GM18517 (cell line): ENCODE results near the gene CBFA2T2.

Experiments
- ATAC-seq: cut with Tn5 transposase; IDR thresholded peaks from one replicate; pipeline ENCODE4 v1.9.1; 2021; ENCODE audit warnings: mild to moderate bottlenecking, moderate library complexity; ENCODE audit not compliant: unreplicated experiment

CBFA2T2 gene

DNA sequence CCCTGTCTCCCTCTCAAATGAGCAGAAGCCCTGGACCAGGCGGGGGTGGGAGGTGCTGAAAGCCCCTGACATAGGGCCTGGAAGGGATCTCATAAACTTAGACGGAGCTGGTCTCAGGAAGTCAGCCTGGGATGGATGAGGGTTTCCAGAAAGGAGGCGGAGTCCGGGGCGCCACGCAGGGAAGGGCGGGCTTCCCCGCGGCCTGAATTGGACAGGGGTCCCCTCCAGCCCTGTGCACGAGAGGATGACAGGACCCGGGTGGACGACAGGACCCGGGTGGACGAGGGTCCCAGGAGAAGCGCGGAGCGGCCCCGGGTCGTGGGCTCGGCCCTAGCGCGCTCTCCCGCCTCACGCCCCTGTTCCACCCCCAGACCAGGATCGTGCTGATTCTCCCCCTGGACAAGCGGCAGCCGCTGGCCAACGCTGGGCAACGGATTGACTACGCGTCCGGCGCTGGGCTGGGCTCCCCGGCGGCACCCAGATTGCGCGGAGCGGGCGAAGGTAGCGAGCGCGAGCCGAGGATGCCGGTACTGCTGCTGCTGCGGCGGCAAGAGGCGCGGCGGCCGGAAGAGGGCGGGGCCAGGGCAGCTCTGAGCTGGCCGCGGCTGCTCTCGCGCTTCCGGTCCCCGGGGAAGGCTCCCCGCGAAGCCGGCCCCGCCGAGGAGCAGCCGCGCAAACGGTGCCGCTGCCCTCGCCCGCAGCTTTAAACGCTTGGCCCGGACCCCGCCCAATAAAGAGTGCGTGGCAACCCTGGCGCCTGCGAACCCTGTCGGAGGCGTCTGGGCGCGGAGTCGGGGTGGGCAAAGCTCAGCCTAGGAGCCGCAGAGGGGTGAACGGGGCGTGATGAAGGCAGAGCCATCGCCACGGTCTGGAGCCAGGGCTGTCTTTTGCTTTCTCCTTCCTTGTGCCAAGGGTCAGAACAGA, 173.5 kb downstream of the CBFA2T2 start:
- no peak for ATAC-seq

GRCh38 chr20:33664085-33664761, 174.3 kb downstream of the CBFA2T2 start:
- ATAC-seq = no peak

DNA sequence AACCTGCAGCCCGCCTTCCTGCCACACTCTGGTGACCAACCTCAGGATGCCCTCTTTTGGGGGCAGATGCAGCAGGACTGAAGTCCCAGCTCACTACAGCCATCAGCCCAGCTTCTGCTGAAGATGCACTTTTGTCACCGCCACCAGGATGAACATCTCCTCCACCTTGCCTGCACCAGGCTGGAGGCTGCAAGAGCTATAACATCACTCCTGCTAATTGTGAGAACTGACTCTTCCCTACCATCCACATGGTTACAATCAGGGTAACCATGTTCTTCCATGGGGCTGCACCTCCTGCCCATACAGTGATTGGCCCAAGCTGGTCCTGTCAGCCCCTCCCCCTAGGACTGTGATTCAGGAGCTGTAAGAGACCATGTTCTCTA, 174.9 kb downstream of the CBFA2T2 start:
- no peak for ATAC-seq

DNA sequence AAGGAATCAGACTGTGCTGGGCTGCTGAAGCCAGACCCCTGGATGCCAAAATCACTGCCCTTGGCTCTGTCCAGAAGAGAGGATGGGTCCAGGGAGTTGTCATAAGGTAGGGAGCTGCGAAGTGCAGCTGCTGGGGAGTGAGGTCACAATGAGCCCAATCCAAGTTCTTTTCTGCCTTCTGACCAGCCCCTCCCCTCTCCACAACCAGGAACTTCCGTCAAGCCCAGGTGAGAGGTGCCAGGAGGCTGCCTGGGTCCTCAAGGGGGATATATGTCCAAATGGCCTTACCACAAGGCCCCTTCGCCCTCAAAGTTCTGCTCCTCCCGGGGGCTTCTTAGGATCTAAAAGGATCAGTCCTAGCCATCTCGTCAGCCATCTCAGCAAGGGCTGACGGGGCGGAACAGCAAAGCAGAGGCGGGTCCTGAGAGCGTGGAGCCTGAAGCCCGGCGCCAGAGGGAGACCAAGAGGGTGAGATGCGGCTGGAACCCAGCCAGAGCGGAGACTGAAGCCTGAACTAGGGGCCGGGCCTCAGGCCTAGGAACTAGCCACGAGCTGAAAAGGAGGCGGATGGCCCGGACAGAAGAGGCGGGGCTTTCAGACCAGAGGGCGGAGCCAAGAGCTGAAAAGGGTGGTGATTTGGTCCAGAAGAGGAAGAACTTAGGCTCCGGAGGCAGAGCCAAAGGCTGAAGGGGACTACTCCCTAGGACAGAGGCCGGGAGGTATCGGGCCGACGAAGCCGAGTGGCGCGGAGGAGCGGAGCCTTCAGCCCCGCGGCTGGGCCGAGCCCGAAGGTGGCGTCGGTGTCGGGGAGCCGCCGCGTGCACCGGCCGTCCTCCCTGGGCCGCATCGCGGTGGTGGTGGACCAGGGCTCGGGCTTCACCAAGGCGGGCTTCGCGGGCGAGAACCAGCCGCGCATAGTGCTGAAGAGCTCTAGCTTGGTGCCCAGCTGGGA, 176.7 kb downstream of the CBFA2T2 start, which contains the start of gene ACTL10:
ACTL10 (plus strand) TSS at position 651 of the 952 bp plus-strand sequence. CDS start 555 bp downstream, outside the sequence.
- peak; percentile 72 for ATAC-seq

DNA sequence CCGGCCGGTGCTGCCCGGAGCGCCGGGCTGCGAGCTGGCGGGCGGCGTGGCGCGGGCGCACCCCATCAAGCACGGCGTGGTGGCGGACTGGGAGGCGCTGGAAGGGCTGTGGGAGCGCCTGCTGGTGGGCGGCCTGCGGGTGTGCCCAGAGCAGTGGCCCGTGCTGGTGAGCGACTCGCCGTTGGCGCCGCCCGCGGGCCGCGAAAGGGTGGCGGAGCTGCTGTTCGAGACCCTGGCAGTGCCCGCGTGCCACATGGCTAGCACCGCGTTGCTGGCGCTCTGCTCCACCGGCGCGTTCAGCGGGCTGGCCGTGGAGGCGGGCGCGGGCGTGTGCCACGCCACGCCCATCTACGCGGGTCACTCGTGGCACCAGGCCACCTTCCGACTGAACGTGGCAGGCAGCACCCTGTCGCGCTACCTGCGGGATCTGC, 177.4 kb downstream of the CBFA2T2 start:
- peak; percentile 18 for ATAC-seq

DNA sequence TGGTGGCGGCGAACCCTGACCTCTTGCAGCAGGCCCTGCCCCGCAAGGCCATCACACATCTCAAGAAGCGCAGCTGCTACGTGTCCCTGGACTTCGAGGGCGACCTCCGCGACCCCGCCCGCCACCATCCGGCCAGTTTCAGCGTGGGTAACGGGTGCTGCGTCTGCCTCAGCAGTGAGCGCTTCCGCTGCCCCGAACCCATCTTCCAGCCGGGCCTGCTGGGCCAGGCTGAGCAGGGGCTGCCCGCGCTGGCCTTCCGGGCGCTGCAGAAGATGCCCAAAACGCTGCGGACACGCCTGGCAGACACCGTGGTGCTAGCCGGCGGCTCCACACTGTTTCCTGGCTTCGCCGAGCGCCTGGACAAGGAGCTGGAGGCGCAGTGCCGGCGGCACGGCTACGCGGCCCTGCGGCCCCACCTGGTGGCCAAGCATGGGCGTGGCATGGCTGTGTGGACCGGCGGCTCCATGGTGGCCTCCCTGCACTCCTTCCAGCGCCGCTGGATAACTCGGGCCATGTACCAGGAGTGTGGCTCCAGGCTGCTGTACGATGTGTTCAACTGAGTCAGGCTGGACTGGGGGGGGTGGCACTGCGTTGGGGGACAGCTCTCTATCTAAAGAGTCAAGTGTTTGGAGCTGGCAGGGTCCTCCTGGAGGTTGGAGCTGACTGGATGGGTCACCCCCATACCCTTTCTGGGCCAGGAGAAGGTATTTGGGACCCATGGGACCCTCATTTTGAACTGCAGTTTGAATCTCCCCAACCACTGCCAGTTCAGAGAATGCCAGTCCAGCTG, 178.0 kb downstream of the CBFA2T2 start:
- peak; percentile 27 for ATAC-seq

GRCh38 chr20:33668466-33669155, 178.7 kb downstream of the CBFA2T2 start:
- no peak for ATAC-seq

- ATAC-seq = no peak
Observed at GRCh38 chr20:33669224-33669623, 179.3 kb downstream of the CBFA2T2 start.

DNA sequence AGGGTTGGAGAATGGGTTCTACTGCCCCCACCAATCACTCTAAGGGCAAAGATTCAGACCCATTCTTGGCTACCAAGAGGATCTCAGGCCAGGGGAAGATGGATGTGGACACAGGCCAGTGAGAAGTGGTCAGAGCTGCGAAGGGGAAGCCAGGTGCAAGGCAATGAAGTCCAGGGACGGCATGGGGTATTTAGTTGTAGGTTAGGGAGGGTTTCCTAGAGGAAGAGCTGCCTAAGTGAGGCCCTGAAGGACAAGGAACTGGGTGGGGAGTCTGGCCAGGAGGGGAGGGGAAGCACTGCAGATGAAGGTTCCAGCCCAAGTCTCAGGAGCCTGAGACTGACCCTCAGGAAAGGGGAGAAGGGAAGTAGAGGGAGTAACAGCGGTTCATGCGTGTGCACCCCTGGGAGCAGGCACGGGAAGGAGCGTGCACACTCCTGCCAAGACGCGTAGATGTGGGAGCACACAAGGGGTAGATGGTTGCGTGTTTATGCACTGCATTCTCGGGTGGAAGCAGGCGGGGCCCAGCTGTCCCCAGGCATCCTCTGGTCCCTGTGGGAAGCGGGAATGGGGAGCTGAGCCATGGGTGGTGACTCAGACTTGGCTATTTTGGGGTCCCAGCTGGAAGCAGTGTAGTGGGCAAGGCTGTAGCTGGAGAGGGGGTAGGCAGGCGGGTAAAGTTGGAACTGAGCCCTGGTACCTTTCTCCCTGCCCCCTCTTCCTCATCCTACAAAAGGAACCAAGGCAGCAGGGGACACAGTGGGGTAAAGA, 180.2 kb downstream of the CBFA2T2 start:
- no peak for ATAC-seq

GRCh38 chr20:33670715-33671499, 181.0 kb downstream of the CBFA2T2 start:
- no peak for ATAC-seq

DNA sequence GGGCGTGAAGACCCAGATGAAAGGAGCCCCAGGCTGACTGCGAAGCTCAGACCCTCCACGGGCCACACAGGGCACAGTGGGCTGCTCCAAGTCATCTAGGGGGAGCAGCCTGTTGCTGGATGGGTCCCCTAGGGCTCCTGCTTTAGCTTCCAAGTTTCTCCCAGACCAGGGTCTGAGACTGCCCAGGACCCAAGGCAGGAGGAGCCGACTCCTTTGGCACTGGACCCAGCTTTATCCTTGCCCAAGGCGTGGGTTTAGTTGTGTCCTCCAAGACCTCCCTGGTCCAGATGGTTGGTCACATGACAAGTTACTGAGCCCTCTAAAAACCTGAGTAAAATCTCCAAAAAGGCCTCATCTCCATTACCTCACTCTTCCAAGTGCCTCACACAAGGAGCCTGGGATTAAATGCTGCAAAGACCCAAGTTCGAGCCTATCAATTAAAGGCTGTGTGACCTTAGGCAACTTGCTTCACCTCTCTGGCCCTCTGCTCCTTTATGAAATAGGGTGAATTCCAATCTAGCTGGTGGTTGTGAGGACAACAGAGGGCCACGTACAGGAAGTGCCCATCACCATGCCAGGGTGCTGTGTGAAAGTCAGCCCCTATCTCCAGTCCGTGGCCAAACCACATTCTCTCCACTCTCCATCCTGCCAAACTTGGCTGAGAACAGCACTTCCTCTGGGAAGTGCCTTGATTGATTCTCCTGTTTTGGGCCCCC, 181.8 kb downstream of the CBFA2T2 start:
- no peak for ATAC-seq

DNA sequence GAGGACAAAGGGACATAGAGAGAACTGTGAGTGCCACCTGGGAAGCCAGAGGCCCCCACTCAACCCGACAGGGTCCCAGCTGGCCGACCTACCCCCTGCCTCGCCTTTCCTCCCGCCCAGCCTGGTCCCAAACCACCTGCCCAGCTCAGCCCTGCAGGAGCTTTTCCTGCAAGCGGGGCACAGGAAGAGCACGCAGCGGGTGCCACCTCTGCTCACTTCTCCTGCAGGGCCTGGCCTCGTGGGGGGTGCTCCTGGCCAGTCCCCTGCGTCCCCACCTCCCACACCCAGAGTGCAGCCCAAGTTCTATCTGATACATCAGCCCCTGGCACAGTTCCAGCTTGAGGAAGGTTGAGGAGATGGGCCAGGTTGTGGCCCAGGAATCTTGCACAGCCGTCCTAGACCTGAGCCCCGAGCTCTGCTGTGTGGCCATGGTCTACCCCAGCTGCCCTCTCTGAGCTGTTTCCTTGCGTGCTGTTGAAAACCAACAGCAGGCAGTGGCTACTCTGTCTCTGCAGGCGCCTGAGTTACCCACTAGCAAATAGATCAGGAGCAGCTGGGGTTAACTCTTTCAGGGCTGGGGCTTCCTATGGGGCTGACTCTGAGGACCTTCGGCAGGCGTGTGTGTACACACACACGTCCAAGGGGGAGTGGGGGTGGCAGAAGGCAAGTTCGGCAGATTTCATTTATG, 182.7 kb downstream of the CBFA2T2 start:
- no peak for ATAC-seq

GRCh38 chr20:33673114-33673409, 183.2 kb downstream of the CBFA2T2 start:
- ATAC-seq = no peak

DNA sequence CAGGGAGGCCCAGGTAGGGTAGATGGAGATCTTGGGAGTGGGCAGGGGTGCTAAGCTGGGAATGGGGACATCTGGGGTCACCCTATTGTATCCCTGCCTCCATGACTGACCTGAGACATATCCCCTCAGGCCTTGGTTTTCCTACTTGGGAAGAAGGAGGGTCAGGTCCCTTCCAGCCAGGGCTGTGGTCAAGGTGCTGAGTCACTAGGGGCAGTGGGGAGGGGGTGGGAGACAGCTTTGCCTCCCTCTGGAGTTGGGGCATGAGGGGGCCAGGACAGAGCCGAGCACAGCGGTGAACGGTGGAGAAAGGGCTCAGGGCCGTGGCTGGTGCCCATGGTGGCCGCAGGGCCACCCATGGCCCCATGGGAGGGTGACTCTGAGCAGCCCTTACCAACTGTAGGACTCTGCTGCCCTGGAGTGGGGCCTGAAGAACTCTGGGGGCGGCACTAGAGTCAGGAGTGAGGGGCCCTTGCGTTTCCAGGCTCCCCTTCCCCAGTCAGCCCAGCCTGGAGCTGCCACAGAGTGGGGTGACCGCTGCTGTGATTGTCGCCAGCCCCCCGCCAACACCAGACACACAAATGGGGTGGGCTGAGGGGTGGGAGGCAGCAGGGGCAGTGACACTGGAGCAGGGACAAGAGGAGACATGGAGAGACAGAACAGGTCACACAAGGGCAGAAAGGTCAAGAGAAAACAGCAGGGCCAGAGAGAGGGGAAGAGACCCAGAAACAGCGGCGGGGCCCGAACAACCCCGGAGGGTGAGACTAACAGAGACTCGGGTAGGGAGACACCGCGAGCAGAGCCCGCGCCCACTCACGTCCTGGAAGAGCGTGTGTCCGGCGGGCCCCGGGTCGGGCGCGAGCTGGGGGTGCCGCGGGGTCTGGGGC, 183.8 kb downstream of the CBFA2T2 start:
- ATAC-seq = no peak

- ATAC-seq = no peak
Observed at GRCh38 chr20:33674294-33675135, 184.6 kb downstream of the CBFA2T2 start, which contains the start of gene NECAB3. Gene NECAB3 (minus strand): TSS chr20:33674428. CDS start chr20:33674352, 76 bp downstream.
